Liver (tissue), 9 donors: ENCODE results near the gene STAG2. TPM values are rescaled to one million over a fixed set of nuclear protein-coding genes. Genes with fewer than 3 reads are reported as not detected.

Source experiments
- DNase-seq: peaks from one replicate; pipeline ENCODE4 v3.0.0-alpha.2; 2017; ENCODE audit warnings: low spot score
- H3K27ac ChIP-seq, 2 donors: one replicate each; pipeline ENCODE4 v1.7.0; 2013; ENCODE audit warnings: inconsistent platforms in 2 of 2, low read length in 2 of 2, control low read depth in 1 of 2, low read depth in 1 of 2, mild to moderate bottlenecking in 1 of 2
- H3K27me3 ChIP-seq, 4 donors: one replicate each; pipeline versions ENCODE4 v1.6.1 to v1.7.0; 2013; ENCODE audit warnings: low read length in 3 of 4, inconsistent platforms in 1 of 4, mild to moderate bottlenecking in 1 of 4, moderate library complexity in 1 of 4; ENCODE audit not compliant: control insufficient read depth in 4 of 4, insufficient read depth in 4 of 4
- H3K36me3 ChIP-seq, 4 donors: one replicate each; pipeline versions ENCODE4 v1.6.1 to v1.7.0; 2013; ENCODE audit warnings: low read length in 3 of 4, mild to moderate bottlenecking in 3 of 4, low read depth in 1 of 4, moderate library complexity in 1 of 4; ENCODE audit not compliant: control insufficient read depth in 4 of 4, insufficient read depth in 3 of 4
- H3K4me1 ChIP-seq, 4 donors: one replicate each; pipeline versions ENCODE4 v1.6.1 to v1.7.0; 2013; ENCODE audit warnings: low read length in 3 of 4, mild to moderate bottlenecking in 3 of 4, moderate library complexity in 1 of 4; ENCODE audit not compliant: control insufficient read depth in 4 of 4, insufficient read depth in 4 of 4
- H3K4me3 ChIP-seq, 3 donors: one replicate each; pipeline versions ENCODE4 v1.6.1 to v1.7.0; 2013; ENCODE audit warnings: low read length in 3 of 3, control low read depth in 1 of 3, low read depth in 1 of 3, mild to moderate bottlenecking in 1 of 3
- H3K9ac ChIP-seq, 2 donors: one replicate each; pipeline ENCODE4 v1.7.0; 2013; ENCODE audit warnings: low read length in 2 of 2, mild to moderate bottlenecking in 2 of 2, moderate library complexity in 2 of 2, control low read depth in 1 of 2, low read depth in 1 of 2
- H3K9me3 ChIP-seq, 4 donors: one replicate each; pipeline versions ENCODE4 v1.6.1 to v1.7.0; 2013; ENCODE audit warnings: low read length in 3 of 4; ENCODE audit not compliant: control insufficient read depth in 4 of 4
- ATF3 ChIP-seq: IDR thresholded peaks from 2 replicates; pipeline ENCODE4 v1.6.1; 2016; ENCODE audit warnings: antibody characterized with exemption
- CTCF ChIP-seq: fragments of 150-350 bp; IDR thresholded peaks from 2 replicates; pipeline ENCODE4 v1.5.1; 2017; ENCODE audit warnings: improper control_type of control experiment, low read depth, low read length; ENCODE audit not compliant: missing input control
- EGR1 ChIP-seq, 2 donors: IDR thresholded peaks; 2 replicates each; pipeline ENCODE4 v1.6.1; 2016 to 2018; ENCODE audit warnings: antibody characterized with exemption in 2 of 2, low read depth in 2 of 2
- FOXA1 ChIP-seq: IDR thresholded peaks from 2 replicates; pipeline ENCODE4 v1.6.1; 2016; ENCODE audit warnings: antibody characterized with exemption
- FOXA2 ChIP-seq: IDR thresholded peaks from 2 replicates; pipeline ENCODE4 v1.6.1; 2016; ENCODE audit warnings: antibody characterized with exemption
- GABPA ChIP-seq, 2 donors: IDR thresholded peaks in 1 of 2; conservative IDR thresholded peaks in 1 of 2; 2 replicates each; pipeline ENCODE4 v1.6.1; 2016; ENCODE audit warnings: antibody characterized with exemption in 2 of 2, mild to moderate bottlenecking in 1 of 2, moderate library complexity in 1 of 2
- HNF4A ChIP-seq, 2 donors: conservative IDR thresholded peaks; 2 replicates each; pipeline ENCODE4 v1.6.1; 2016; ENCODE audit warnings: antibody characterized with exemption in 2 of 2, mild to moderate bottlenecking in 2 of 2
- HNF4G ChIP-seq: IDR thresholded peaks from 2 replicates; pipeline ENCODE4 v1.6.1; 2016; ENCODE audit warnings: antibody characterized with exemption
- JUND ChIP-seq, 2 donors: IDR thresholded peaks; 2 replicates each; pipeline ENCODE4 v1.6.1; 2016; ENCODE audit warnings: antibody characterized with exemption in 2 of 2
- MAX ChIP-seq: IDR thresholded peaks from 2 replicates; pipeline ENCODE4 v1.6.1; 2016; ENCODE audit warnings: antibody characterized with exemption
- NR2F2 ChIP-seq: IDR thresholded peaks from 2 replicates; pipeline ENCODE4 v1.6.1; 2016; ENCODE audit warnings: antibody characterized with exemption
- RAD21 ChIP-seq, 2 donors: IDR thresholded peaks; 2 replicates each; pipeline ENCODE4 v1.6.1; 2016; ENCODE audit warnings: antibody characterized with exemption in 2 of 2, mild to moderate bottlenecking in 2 of 2
- REST ChIP-seq: IDR thresholded peaks from 2 replicates; pipeline ENCODE4 v1.6.1; 2016; ENCODE audit warnings: antibody characterized with exemption, mild to moderate bottlenecking
- RXRA ChIP-seq, 2 donors: IDR thresholded peaks; 2 replicates each; pipeline ENCODE4 v1.6.1; 2017 to 2018; ENCODE audit warnings: antibody characterized with exemption in 2 of 2, mild to moderate bottlenecking in 1 of 2
- SP1 ChIP-seq: IDR thresholded peaks from 2 replicates; pipeline ENCODE4 v1.6.1; 2018; ENCODE audit warnings: antibody characterized with exemption, mild to moderate bottlenecking
- TAF1 ChIP-seq: conservative IDR thresholded peaks from 2 replicates; pipeline ENCODE4 v1.6.1; 2016; ENCODE audit warnings: antibody characterized with exemption, mild to moderate bottlenecking
- YY1 ChIP-seq: IDR thresholded peaks from 2 replicates; pipeline ENCODE4 v1.6.1; 2016; ENCODE audit warnings: antibody characterized with exemption, mild to moderate bottlenecking
- ZBTB33 ChIP-seq: IDR thresholded peaks from 2 replicates; pipeline ENCODE4 v1.6.1; 2016; ENCODE audit warnings: antibody characterized with exemption
- WGBS: extraction: QIAGEN DNeasy Blood & Tissue Kit; methylation state at CpG from one replicate; pipeline ENCODE4 v1.1.7; 2013; 5-methylcytosine and 5-hydroxymethylcytosine counted together
- polyA plus RNA-seq, 2 donors: library from polyadenylated mRNA; stranded (reverse) in 1 of 2; unstranded in 1 of 2; fragments of 200-250 nt in 1 of 2; fragments of >200 nt in 1 of 2; fragmentation: Nextera tagmentation in 1 of 2; extraction: Ambion mirVana in 1 of 2; gene quantifications; one replicate each; pipeline versions ENCODE4 v1.2.1 to v1.2.3, GENCODE V29; 2013 to 2015
- total RNA-seq, 2 donors: library from RNA; depleted of rRNA; stranded (reverse); fragments of >200 nt; gene quantifications; one replicate each; pipeline ENCODE4 v1.2.3, GENCODE V29; 2014
- donor health status: healthy.
- donor health status: healthy.
- donor health status: healthy.
- donor health status: healthy.
- donor health status: healthy.

The STAG2 gene
- total and polyA plus RNA-seq, 4 donors: 9.7 to 71.0 (median 23.9) TPM

GRCh38 chrX:123994730-123995129 lies 33.2 kb downstream of the STAG2 start:
- Histone ChIP-seq H3K27me3 (no peaks in the 10 kb centered on the region), H3K4me1 (peaks cover 0 to 2% (median 0%) of the 10 kb centered on the region in 4 donors), H3K9me3 (no peaks in the 10 kb centered on the region), H3K27ac (no peak overlapping the region), H3K4me3 (no peak overlapping the region), H3K9ac (no peak overlapping the region), H3K36me3 (no peaks in the 10 kb centered on the region)
- DNase-seq: no peak
- 72% methylated on average over 7 of the region's 7 CpGs for WGBS
- TF ChIP-seq REST: no peak
- TF ChIP-seq JUND (IDR thresholded peaks at IDR 0.05): no peak
- no peak for TF ChIP-seq MAX
- TF ChIP-seq SP1: no peak
- no peak for TF ChIP-seq ZBTB33
- no peak for TF ChIP-seq TAF1
- TF ChIP-seq FOXA1: no peak
- TF ChIP-seq RAD21 (IDR thresholded peaks at IDR 0.05): no peak
- no peak for TF ChIP-seq CTCF
- no peak for TF ChIP-seq FOXA2
- TF ChIP-seq ATF3: no peak
- TF ChIP-seq GABPA (IDR thresholded peaks at IDR 0.05 in 1 of 2, conservative IDR thresholded peaks at IDR 0.05 in 1 of 2): no peak
- TF ChIP-seq EGR1 (IDR thresholded peaks at IDR 0.05; ENCODE audit: low read depth in 2 of 2): no peak
- TF ChIP-seq HNF4A (conservative IDR thresholded peaks at IDR 0.05): no peak
- no peak for TF ChIP-seq YY1
- no peak for TF ChIP-seq RXRA (IDR thresholded peaks at IDR 0.05)
- no peak for TF ChIP-seq HNF4G
- no peak for TF ChIP-seq NR2F2

- Histone ChIP-seq H3K36me3 (no peaks in the 10 kb centered on the region), H3K9me3 (no peaks in the 10 kb centered on the region), H3K4me1 (no peaks in the 10 kb centered on the region), H3K4me3 (no peak overlapping the region), H3K27ac (no peak overlapping the region), H3K9ac (no peak overlapping the region), H3K27me3 (no peaks in the 10 kb centered on the region)
- WGBS: 82% methylated on average over 2 of the region's 2 CpGs
- DNase-seq: no peak
- TF ChIP-seq CTCF: no peak
- TF ChIP-seq FOXA1: no peak
- TF ChIP-seq MAX: no peak
- TF ChIP-seq ZBTB33: no peak
- no peak for TF ChIP-seq FOXA2
- no peak for TF ChIP-seq EGR1 (IDR thresholded peaks at IDR 0.05; ENCODE audit: low read depth in 2 of 2)
- no peak for TF ChIP-seq RAD21 (IDR thresholded peaks at IDR 0.05)
- TF ChIP-seq YY1: no peak
- no peak for TF ChIP-seq HNF4A (conservative IDR thresholded peaks at IDR 0.05)
- TF ChIP-seq TAF1: no peak
- no peak for TF ChIP-seq HNF4G
- TF ChIP-seq JUND (IDR thresholded peaks at IDR 0.05): no peak
- no peak for TF ChIP-seq NR2F2
Observed at GRCh38 chrX:124001581-124001980, 40.1 kb downstream of the STAG2 start.
